ENCODE results near the gene C16orf92. TPM values are rescaled to one million over a fixed set of nuclear protein-coding genes. Genes with fewer than 3 reads are reported as not detected.

C16orf92 gene
- total RNA-seq, 3 donors from 2014 or later = not detected

Other genes starting within 250 kb of the C16orf92 start
- gene ZG16, start 244.9 kb upstream of the C16orf92 start, total RNA-seq = under 1 TPM in 1 of 3 donors, not detected in 2; 0.05 TPM
- gene KIF22, start 232.4 kb upstream of the C16orf92 start, total RNA-seq = 10 to 100 TPM; 73.5 to 82.2 (median 79.7) TPM
- gene MAZ, start 216.7 kb upstream of the C16orf92 start, total RNA-seq = 100 to 1,000 TPM; 321 to 471 (median 409) TPM
- gene PRRT2, start 211.0 kb upstream of the C16orf92 start, total RNA-seq = 1 to 10 TPM in 1 of 3 donors, under 1 TPM in 2; 0.34 to 1.6 (median 0.76) TPM
- 10 to 100 TPM; 35.2 to 40.9 (median 40.7) TPM for gene PAGR1, start 207.0 kb upstream of the C16orf92 start, total RNA-seq
- gene MVP, start 202.7 kb upstream of the C16orf92 start, total RNA-seq = 10 to 100 TPM; 80.6 to 86.4 (median 85.8) TPM
- gene CDIPT, start 160.0 kb upstream of the C16orf92 start, total RNA-seq = 10 to 100 TPM; 56.7 to 61.0 (median 59.7) TPM
- under 1 TPM in 2 of 3 donors, not detected in 1; 0.18 to 0.33 TPM for gene SEZ6L2, start 123.6 kb upstream of the C16orf92 start, total RNA-seq
- 1 to 10 TPM; 2.1 to 3.4 (median 3.2) TPM for gene ASPHD1, start 122.7 kb upstream of the C16orf92 start, total RNA-seq
- 10 to 100 TPM; 42.7 to 45.4 (median 44.1) TPM for gene KCTD13, start 97.0 kb upstream of the C16orf92 start, total RNA-seq
- 10 to 100 TPM; 19.3 to 30.8 (median 27.7) TPM for gene TMEM219, start 61.1 kb upstream of the C16orf92 start, total RNA-seq
- 10 to 100 TPM; 34.9 to 37.9 (median 37.8) TPM for gene TAOK2, start 49.3 kb upstream of the C16orf92 start, total RNA-seq
- 10 to 100 TPM; 43.4 to 52.5 (median 50.7) TPM for gene HIRIP3, start 27.6 kb upstream of the C16orf92 start, total RNA-seq
- gene INO80E, start 27.0 kb upstream of the C16orf92 start, total RNA-seq = 100 to 1,000 TPM; 103 to 113 (median 112) TPM
- gene DOC2A, start 12.2 kb upstream of the C16orf92 start, total RNA-seq = 1 to 10 TPM in 2 of 3 donors, under 1 TPM in 1; 0.49 to 2.5 (median 1.1) TPM
- under 1 TPM; 0.22 to 0.33 (median 0.32) TPM for gene TLCD3B, start 8.1 kb downstream of the C16orf92 start, total RNA-seq
- gene ALDOA, start 42.6 kb downstream of the C16orf92 start, total RNA-seq = 1,000 to 10,000 TPM; 2,101 to 2,362 (median 2,220) TPM
- gene PPP4C, start 52.8 kb downstream of the C16orf92 start, total RNA-seq = 100 to 1,000 TPM; 147 to 164 (median 152) TPM
- gene TBX6, start 68.7 kb downstream of the C16orf92 start, total RNA-seq = under 1 TPM; 0.33 to 0.87 (median 0.48) TPM
- 1 to 10 TPM; 4.4 to 7.2 (median 6.1) TPM for gene YPEL3, start 73.0 kb downstream of the C16orf92 start, total RNA-seq
- 1 to 10 TPM in 2 of 3 donors, under 1 TPM in 1; 0.76 to 3.3 (median 2.7) TPM for gene GDPD3, start 90.3 kb downstream of the C16orf92 start, total RNA-seq
- 10 to 100 TPM; 29.1 to 37.5 (median 32.6) TPM for gene MAPK3, start 100.0 kb downstream of the C16orf92 start, total RNA-seq
- 100 to 1,000 TPM; 747 to 940 (median 832) TPM for gene CORO1A, start 160.4 kb downstream of the C16orf92 start, total RNA-seq
- gene BOLA2B, start 170.5 kb downstream of the C16orf92 start, total RNA-seq = 100 to 1,000 TPM; 468 to 531 (median 481) TPM
- 100 to 1,000 TPM in 1 of 3 donors, 10 to 100 TPM in 2; 84.5 to 110 (median 95.6) TPM for gene SLX1A, start 170.7 kb downstream of the C16orf92 start, total RNA-seq
- 1 to 10 TPM; 6.8 to 7.6 (median 7.0) TPM for gene SULT1A3, start 176.1 kb downstream of the C16orf92 start, total RNA-seq
- 10 to 100 TPM in 1 of 3 donors, 1 to 10 TPM in 2; 8.2 to 10.2 (median 8.3) TPM for gene NPIPB13, start 225.3 kb downstream of the C16orf92 start, total RNA-seq